H1 (cell line): ENCODE measurements around the gene SUCLG2. TPM values are rescaled to one million over a fixed set of nuclear protein-coding genes. Genes with fewer than 3 reads are reported as not detected.

Experiments
- CTCF ChIP-seq, 3 experiments: IDR thresholded peaks; 1 replicate in 2 of 3; 2 replicates in 1 of 3; pipeline versions ENCODE4 v1.5.1 to v1.6.1; 2011; ENCODE audit warnings: low read length in 3 of 3, mild to moderate bottlenecking in 3 of 3, inconsistent platforms in 2 of 3, low read depth in 1 of 3, moderate library complexity in 1 of 3; ENCODE audit not compliant: insufficient read depth in 1 of 3; ENCODE audit errors: control extremely low read depth in 1 of 3
- GTF2F1 ChIP-seq: IDR thresholded peaks from 2 replicates; pipeline ENCODE4 v1.6.1; 2012; ENCODE audit warnings: low read depth, low read length, improper control_type of control experiment, borderline replicate concordance
- JUND ChIP-seq: IDR thresholded peaks from 2 replicates; pipeline ENCODE4 v1.6.1; 2011; ENCODE audit warnings: mild to moderate bottlenecking, improper control_type of control experiment, low read length
- RAD21 ChIP-seq, 2 experiments: IDR thresholded peaks in 1 of 2; conservative IDR thresholded peaks in 1 of 2; 2 replicates each; pipeline ENCODE4 v1.6.1; 2011; ENCODE audit warnings: low read depth in 2 of 2, low read length in 2 of 2, improper control_type of control experiment in 1 of 2, inconsistent platforms in 1 of 2, mild to moderate bottlenecking in 1 of 2, moderate library complexity in 1 of 2
- RBBP5 ChIP-seq: IDR thresholded peaks from 2 replicates; pipeline ENCODE4 v1.7.1; 2012; ENCODE audit warnings: low read depth, mild to moderate bottlenecking, inconsistent platforms, low read length, moderate library complexity, borderline replicate concordance
- RFX5 ChIP-seq: IDR thresholded peaks from 2 replicates; pipeline ENCODE4 v1.6.1; 2011; ENCODE audit warnings: low read depth, low read length, improper control_type of control experiment, borderline replicate concordance
- polyA plus RNA-seq, 7 experiments: library from polyadenylated mRNA; depleted of rRNA in 3 of 7; stranded (reverse) in 5 of 7; unstranded in 2 of 7; fragments of >200 nt in 5 of 7; fragments of 200-250 nt in 2 of 7; gene quantifications; 1 replicate in 5 of 7; 2 replicates in 1 of 7; 4 replicates in 1 of 7; pipeline versions ENCODE4 v1.2.1 to v1.2.3, GENCODE V29; 2011 to 2013; ENCODE audit warnings: missing spikeins in 2 of 7, mixed read lengths in 2 of 7
- total RNA-seq: library from RNA; stranded (reverse); fragmentation: NEBNext Ultra II Directional; extraction: Animal tissue kit (Norgen Biotek cat#: 25700); gene quantifications from 2 replicates; pipeline ENCODE4 v1.2.1, GENCODE V29; 2021
- TF ChIP-seq, protein P1 (sequence below): fragments of 300-600 bp; sonication (generic); IDR thresholded peaks from 2 replicates; pipeline ENCODE4 v1.7.1; 2012; ENCODE audit warnings: low read length, moderate library complexity, mild to moderate bottlenecking, inconsistent platforms; ENCODE audit not compliant: insufficient replicate concordance

The SUCLG2 gene
- total and polyA plus RNA-seq, 2 of the 8 experiments (the other 6 are each of a cell fraction or from before 2014, with no cell fraction given), result 12.9 to 46.2 TPM

DNA sequence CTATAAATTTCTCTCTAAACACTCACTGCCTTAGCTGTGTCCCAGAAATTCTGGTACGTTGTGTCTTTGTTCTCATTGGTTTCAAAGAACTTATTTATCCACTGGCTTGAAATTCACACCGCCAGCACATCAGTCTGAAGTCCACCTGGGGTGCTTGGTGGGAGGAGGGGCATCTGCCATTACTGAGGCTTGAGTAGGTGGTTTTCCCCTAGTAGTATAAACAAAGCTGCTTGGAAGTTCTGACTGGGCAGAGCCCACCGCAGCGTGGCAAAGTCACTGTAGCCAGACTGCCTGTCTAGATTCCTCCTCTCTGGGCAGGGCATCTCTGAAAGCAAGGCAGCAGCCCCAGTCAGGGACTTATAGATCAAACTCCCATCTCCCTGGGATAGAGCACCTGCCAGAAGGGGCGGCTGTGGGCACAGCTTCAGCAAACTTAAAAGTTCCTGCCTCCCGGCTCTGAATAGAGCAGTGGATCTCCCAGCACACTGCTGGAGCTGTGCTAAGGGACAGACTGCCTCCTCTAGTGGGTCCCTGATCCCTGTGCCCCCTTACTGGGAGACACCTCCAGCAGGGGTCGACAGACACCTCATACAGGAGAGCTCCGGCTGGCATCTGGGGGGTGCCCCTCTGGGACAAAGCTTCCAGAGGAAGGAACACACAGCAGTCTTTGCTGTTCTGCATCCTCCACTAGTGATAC is 114.1 kb downstream of the SUCLG2 start (continued):
- TF ChIP-seq, protein P1, sequence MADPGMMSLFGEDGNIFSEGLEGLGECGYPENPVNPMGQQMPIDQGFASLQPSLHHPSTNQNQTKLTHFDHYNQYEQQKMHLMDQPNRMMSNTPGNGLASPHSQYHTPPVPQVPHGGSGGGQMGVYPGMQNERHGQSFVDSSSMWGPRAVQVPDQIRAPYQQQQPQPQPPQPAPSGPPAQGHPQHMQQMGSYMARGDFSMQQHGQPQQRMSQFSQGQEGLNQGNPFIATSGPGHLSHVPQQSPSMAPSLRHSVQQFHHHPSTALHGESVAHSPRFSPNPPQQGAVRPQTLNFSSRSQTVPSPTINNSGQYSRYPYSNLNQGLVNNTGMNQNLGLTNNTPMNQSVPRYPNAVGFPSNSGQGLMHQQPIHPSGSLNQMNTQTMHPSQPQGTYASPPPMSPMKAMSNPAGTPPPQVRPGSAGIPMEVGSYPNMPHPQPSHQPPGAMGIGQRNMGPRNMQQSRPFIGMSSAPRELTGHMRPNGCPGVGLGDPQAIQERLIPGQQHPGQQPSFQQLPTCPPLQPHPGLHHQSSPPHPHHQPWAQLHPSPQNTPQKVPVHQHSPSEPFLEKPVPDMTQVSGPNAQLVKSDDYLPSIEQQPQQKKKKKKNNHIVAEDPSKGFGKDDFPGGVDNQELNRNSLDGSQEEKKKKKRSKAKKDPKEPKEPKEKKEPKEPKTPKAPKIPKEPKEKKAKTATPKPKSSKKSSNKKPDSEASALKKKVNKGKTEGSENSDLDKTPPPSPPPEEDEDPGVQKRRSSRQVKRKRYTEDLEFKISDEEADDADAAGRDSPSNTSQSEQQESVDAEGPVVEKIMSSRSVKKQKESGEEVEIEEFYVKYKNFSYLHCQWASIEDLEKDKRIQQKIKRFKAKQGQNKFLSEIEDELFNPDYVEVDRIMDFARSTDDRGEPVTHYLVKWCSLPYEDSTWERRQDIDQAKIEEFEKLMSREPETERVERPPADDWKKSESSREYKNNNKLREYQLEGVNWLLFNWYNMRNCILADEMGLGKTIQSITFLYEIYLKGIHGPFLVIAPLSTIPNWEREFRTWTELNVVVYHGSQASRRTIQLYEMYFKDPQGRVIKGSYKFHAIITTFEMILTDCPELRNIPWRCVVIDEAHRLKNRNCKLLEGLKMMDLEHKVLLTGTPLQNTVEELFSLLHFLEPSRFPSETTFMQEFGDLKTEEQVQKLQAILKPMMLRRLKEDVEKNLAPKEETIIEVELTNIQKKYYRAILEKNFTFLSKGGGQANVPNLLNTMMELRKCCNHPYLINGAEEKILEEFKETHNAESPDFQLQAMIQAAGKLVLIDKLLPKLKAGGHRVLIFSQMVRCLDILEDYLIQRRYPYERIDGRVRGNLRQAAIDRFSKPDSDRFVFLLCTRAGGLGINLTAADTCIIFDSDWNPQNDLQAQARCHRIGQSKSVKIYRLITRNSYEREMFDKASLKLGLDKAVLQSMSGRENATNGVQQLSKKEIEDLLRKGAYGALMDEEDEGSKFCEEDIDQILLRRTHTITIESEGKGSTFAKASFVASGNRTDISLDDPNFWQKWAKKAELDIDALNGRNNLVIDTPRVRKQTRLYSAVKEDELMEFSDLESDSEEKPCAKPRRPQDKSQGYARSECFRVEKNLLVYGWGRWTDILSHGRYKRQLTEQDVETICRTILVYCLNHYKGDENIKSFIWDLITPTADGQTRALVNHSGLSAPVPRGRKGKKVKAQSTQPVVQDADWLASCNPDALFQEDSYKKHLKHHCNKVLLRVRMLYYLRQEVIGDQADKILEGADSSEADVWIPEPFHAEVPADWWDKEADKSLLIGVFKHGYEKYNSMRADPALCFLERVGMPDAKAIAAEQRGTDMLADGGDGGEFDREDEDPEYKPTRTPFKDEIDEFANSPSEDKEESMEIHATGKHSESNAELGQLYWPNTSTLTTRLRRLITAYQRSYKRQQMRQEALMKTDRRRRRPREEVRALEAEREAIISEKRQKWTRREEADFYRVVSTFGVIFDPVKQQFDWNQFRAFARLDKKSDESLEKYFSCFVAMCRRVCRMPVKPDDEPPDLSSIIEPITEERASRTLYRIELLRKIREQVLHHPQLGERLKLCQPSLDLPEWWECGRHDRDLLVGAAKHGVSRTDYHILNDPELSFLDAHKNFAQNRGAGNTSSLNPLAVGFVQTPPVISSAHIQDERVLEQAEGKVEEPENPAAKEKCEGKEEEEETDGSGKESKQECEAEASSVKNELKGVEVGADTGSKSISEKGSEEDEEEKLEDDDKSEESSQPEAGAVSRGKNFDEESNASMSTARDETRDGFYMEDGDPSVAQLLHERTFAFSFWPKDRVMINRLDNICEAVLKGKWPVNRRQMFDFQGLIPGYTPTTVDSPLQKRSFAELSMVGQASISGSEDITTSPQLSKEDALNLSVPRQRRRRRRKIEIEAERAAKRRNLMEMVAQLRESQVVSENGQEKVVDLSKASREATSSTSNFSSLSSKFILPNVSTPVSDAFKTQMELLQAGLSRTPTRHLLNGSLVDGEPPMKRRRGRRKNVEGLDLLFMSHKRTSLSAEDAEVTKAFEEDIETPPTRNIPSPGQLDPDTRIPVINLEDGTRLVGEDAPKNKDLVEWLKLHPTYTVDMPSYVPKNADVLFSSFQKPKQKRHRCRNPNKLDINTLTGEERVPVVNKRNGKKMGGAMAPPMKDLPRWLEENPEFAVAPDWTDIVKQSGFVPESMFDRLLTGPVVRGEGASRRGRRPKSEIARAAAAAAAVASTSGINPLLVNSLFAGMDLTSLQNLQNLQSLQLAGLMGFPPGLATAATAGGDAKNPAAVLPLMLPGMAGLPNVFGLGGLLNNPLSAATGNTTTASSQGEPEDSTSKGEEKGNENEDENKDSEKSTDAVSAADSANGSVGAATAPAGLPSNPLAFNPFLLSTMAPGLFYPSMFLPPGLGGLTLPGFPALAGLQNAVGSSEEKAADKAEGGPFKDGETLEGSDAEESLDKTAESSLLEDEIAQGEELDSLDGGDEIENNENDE, result no peak
- TF ChIP-seq JUND (no peak), RFX5 (no peak), RAD21 (IDR thresholded peaks at IDR 0.05 in 1 of 2, conservative IDR thresholded peaks at IDR 0.05 in 1 of 2; ENCODE audit: low read depth in 2 of 2, low read length in 2 of 2) (peak; percentile 32 to 47; a peak in 3 of 4 replicates), CTCF (IDR thresholded peaks at IDR 0.05; ENCODE audit: control extremely low read depth in 1 of 3, insufficient read depth in 1 of 3, low read depth in 1 of 3, low read length in 3 of 3) (peak; percentile 14 to 25 (median 22); a peak in 2 of 4 replicates), GTF2F1 (no peak), RBBP5 (no peak)
